ENCODE measurements around the gene BAHD1.

BAHD1 gene

GRCh38 chr15:40407330-40407990 lies 33.3 kb upstream of the BAHD1 start:
- no peak for TF ChIP-seq CTCF (IDR thresholded peaks at IDR 0.05)

- TF ChIP-seq CTCF (IDR thresholded peaks at IDR 0.05): no peak
Measured at GRCh38 chr15:40409366-40409765, 31.4 kb upstream of the BAHD1 start.

- no peak for TF ChIP-seq CTCF (IDR thresholded peaks at IDR 0.05)
Measured at GRCh38 chr15:40410476-40410875, 30.3 kb upstream of the BAHD1 start.

- TF ChIP-seq CTCF (IDR thresholded peaks at IDR 0.05): no peak
Measured at GRCh38 chr15:40412095-40412759, 28.5 kb upstream of the BAHD1 start.

- TF ChIP-seq CTCF (IDR thresholded peaks at IDR 0.05): no peak
Measured at GRCh38 chr15:40413036-40413435, 27.7 kb upstream of the BAHD1 start.

- no peak for TF ChIP-seq CTCF (IDR thresholded peaks at IDR 0.05)
Measured at GRCh38 chr15:40414816-40415215, 25.9 kb upstream of the BAHD1 start.

GRCh38 chr15:40415226-40415625 lies 25.5 kb upstream of the BAHD1 start:
- TF ChIP-seq CTCF (IDR thresholded peaks at IDR 0.05): no peak

Data from LNCAP (cell line).